ENCODE results near the gene REST. TPM values are rescaled to one million over a fixed set of nuclear protein-coding genes. Genes with fewer than 3 reads are reported as not detected.

The REST gene
- polyA plus RNA-seq, 3 donors, result 6.3 to 71.2 (median 44.2) TPM

DNA sequence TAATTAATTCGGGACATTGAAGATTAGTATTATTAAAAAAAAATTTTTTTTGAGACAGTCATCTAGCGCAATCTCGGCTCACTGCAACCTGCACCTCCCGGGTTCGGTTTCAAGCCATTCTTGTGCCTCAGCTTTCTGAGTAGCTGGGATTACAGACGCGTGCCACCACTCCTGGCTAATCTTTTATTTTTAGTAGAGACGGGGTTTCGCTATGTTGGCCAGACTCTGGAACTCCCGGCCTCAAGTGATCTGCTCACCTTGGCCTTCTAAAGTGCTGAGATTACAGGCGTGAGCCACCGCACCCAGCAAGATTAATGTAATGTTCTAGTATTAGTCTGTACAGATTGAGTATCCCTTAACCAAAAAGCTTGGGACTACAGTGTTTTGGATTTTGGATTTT lies 32.7 kb downstream of the REST start:
- no peaks in the 10 kb centered on the region for H3K4me1 ChIP-seq (ENCODE audit: control insufficient read depth in 1 of 2, insufficient read depth in 2 of 2, low read length in 2 of 2)
- no peak overlapping the region for H3K9ac ChIP-seq (ENCODE audit: insufficient read depth, low read length, poor library complexity, severe bottlenecking)
- H3K27me3 ChIP-seq (ENCODE audit: control insufficient read depth in 2 of 2, insufficient read depth in 2 of 2, low read length in 2 of 2), result no peaks in the 10 kb centered on the region
- Mint-ChIP-seq H3K27me3 (ENCODE audit: low read depth in 3 of 3) (no peaks in the 10 kb centered on the region), H3K9me3 (peaks cover 0 to 4% (median 0%) of the 10 kb centered on the region in 7 donors), H3K36me3 (peaks cover 17 to 38% of the 10 kb centered on the region in 2 donors), H3K4me1 (no peaks in the 10 kb centered on the region), H3K27ac (peak overlapping the region in 1 of 7 donors; percentile 68), H3K4me3 (no peak overlapping the region)
- H3K36me3 ChIP-seq (replicated peaks in 1 of 2; ENCODE audit: control insufficient read depth in 1 of 2, insufficient read depth in 2 of 2, low read length in 2 of 2), result peaks cover 4 to 34% of the 10 kb centered on the region in 2 donors
- no peak overlapping the region for H2AFZ ChIP-seq (ENCODE audit: insufficient read depth, low read depth, low read length, poor library complexity, severe bottlenecking)
- WGBS (ENCODE audit: insufficient coverage), result 100% methylated on average over 5 of the region's 12 CpGs
- no peaks in the 10 kb centered on the region for H3K9me3 ChIP-seq (replicated peaks in 1 of 2; ENCODE audit: control insufficient read depth in 1 of 2, insufficient read depth in 1 of 2, low read length in 2 of 2)
- DNase-seq, result no peak
- intact Hi-C loops (cut with micrococcal nuclease), result no loop called here
- no peak overlapping the region for H3K4me3 ChIP-seq (replicated peaks in 1 of 3; ENCODE audit: low read depth in 2 of 3, low read length in 3 of 3)
- TF ChIP-seq, protein P1, sequence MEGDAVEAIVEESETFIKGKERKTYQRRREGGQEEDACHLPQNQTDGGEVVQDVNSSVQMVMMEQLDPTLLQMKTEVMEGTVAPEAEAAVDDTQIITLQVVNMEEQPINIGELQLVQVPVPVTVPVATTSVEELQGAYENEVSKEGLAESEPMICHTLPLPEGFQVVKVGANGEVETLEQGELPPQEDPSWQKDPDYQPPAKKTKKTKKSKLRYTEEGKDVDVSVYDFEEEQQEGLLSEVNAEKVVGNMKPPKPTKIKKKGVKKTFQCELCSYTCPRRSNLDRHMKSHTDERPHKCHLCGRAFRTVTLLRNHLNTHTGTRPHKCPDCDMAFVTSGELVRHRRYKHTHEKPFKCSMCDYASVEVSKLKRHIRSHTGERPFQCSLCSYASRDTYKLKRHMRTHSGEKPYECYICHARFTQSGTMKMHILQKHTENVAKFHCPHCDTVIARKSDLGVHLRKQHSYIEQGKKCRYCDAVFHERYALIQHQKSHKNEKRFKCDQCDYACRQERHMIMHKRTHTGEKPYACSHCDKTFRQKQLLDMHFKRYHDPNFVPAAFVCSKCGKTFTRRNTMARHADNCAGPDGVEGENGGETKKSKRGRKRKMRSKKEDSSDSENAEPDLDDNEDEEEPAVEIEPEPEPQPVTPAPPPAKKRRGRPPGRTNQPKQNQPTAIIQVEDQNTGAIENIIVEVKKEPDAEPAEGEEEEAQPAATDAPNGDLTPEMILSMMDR (IDR thresholded peaks at IDR 0.05), result no peak
- no peaks in the 10 kb centered on the region for H3K79me2 ChIP-seq (ENCODE audit: insufficient read depth, low read length)
- H3K27ac ChIP-seq (ENCODE audit: low read depth in 1 of 2, low read length in 2 of 2), result no peak overlapping the region
- no peak overlapping the region for H3K4me2 ChIP-seq (replicated peaks; ENCODE audit: extremely low read depth, low read length, poor library complexity, severe bottlenecking)
- H4K20me1 ChIP-seq (ENCODE audit: insufficient read depth, low read length), result no peaks in the 10 kb centered on the region

DNA sequence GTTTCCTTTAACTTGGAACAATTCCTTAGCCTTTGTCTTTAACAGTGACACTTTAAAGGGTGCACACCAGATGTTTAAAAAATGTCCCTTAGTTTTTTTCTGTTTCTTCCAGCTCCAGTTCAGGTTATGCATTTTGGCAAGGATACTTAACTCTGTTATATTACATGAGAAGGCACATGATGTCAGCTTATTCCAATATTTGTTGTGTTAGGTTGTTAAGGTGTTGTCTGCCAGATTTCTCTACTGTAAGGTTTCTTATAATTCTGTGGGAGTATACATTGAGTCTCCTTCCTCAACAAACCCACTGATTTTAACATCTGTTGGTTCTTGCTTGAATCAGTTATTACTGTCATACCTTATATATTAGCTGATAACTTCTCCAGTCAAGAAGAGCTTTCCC lies 33.3 kb downstream of the REST start:
- Mint-ChIP-seq H3K27ac (no peak overlapping the region), H3K9me3 (peaks cover 0 to 4% (median 0%) of the 10 kb centered on the region in 7 donors), H3K4me1 (no peaks in the 10 kb centered on the region), H3K36me3 (peaks cover 17 to 38% of the 10 kb centered on the region in 2 donors), H3K27me3 (ENCODE audit: low read depth in 3 of 3) (no peaks in the 10 kb centered on the region), H3K4me3 (no peak overlapping the region)
- no peak overlapping the region for H3K9ac ChIP-seq (ENCODE audit: insufficient read depth, low read length, poor library complexity, severe bottlenecking)
- H3K9me3 ChIP-seq (replicated peaks in 1 of 2; ENCODE audit: control insufficient read depth in 1 of 2, insufficient read depth in 1 of 2, low read length in 2 of 2), result no peaks in the 10 kb centered on the region
- no peak overlapping the region for H3K4me3 ChIP-seq (replicated peaks in 1 of 3; ENCODE audit: low read depth in 2 of 3, low read length in 3 of 3)
- no peak overlapping the region for H2AFZ ChIP-seq (ENCODE audit: insufficient read depth, low read depth, low read length, poor library complexity, severe bottlenecking)
- H3K27me3 ChIP-seq (ENCODE audit: control insufficient read depth in 2 of 2, insufficient read depth in 2 of 2, low read length in 2 of 2), result no peaks in the 10 kb centered on the region
- no peak for DNase-seq
- H3K27ac ChIP-seq (ENCODE audit: low read depth in 1 of 2, low read length in 2 of 2), result no peak overlapping the region
- intact Hi-C loops (cut with micrococcal nuclease), result no loop called here
- H3K36me3 ChIP-seq (replicated peaks in 1 of 2; ENCODE audit: control insufficient read depth in 1 of 2, insufficient read depth in 2 of 2, low read length in 2 of 2), result peaks cover 4 to 31% of the 10 kb centered on the region in 2 donors
- no peaks in the 10 kb centered on the region for H4K20me1 ChIP-seq (ENCODE audit: insufficient read depth, low read length)
- TF ChIP-seq, protein P1 (IDR thresholded peaks at IDR 0.05), result no peak
- H3K4me1 ChIP-seq (ENCODE audit: control insufficient read depth in 1 of 2, insufficient read depth in 2 of 2, low read length in 2 of 2), result no peaks in the 10 kb centered on the region
- no peaks in the 10 kb centered on the region for H3K79me2 ChIP-seq (ENCODE audit: insufficient read depth, low read length)
- H3K4me2 ChIP-seq (replicated peaks; ENCODE audit: extremely low read depth, low read length, poor library complexity, severe bottlenecking), result no peak overlapping the region
